Thyroid gland (tissue), 4 donors: ENCODE results near the gene ATP5MG. TPM values are rescaled to one million over a fixed set of nuclear protein-coding genes. Genes with fewer than 3 reads are reported as not detected.
A peak's percentile ranks its signal among the peaks of the same experiment; 100 is the strongest.

Source experiments
- DNase-seq, 2 donors: peaks; one replicate each; pipeline ENCODE4 v3.0.0-alpha.2; 2019
- H3K27ac ChIP-seq, 3 donors: fragments of 200-600 bp; sonication (generic); 1 replicate in 2 of 3; 2 replicates in 1 of 3; pipeline ENCODE4 v1.5.1; 2016 to 2019; ENCODE audit warnings: mild to moderate bottlenecking in 1 of 3, moderate library complexity in 1 of 3
- H3K27me3 ChIP-seq: fragments of 200-600 bp; sonication (generic); one replicate; pipeline ENCODE4 v1.5.1; 2019
- H3K36me3 ChIP-seq, 2 donors: fragments of 200-600 bp; sonication (generic); one replicate each; pipeline ENCODE4 v1.5.1; 2016 to 2019
- H3K4me1 ChIP-seq, 2 donors: fragments of 200-600 bp; sonication (generic); one replicate each; pipeline ENCODE4 v1.5.1; 2017 to 2019
- H3K4me3 ChIP-seq, 3 donors: fragments of 200-600 bp; sonication (generic); replicated peaks in 1 of 3; 1 replicate in 2 of 3; 2 replicates in 1 of 3; pipeline ENCODE4 v1.5.1; 2016; ENCODE audit warnings: mild to moderate bottlenecking in 1 of 3
- H3K9me3 ChIP-seq: fragments of 200-600 bp; sonication (generic); one replicate; pipeline ENCODE4 v1.5.1; 2017
- POLR2A ChIP-seq, 2 donors: fragments of 450-650 bp; IDR thresholded peaks; one replicate each; pipeline ENCODE4 v1.6.1; 2017; ENCODE audit warnings: antibody characterized with exemption in 2 of 2, mild to moderate bottlenecking in 2 of 2, moderate library complexity in 1 of 2
- WGBS, 2 donors: methylation state at CpG; one replicate each; pipeline ENCODE4 v1.1.5; 2017; 5-methylcytosine and 5-hydroxymethylcytosine counted together
- intact Hi-C: fragments of 100-400 bp; cut with DNase I; formaldehyde crosslinking; loops from one replicate; pipeline ENCODE4 v1.15.1; 2023
- total RNA-seq, 4 donors: library from RNA; depleted of rRNA; stranded (reverse); fragments of >200 nt; gene quantifications; one replicate each; pipeline ENCODE4 v1.2.3, GENCODE V29; 2016
- TF ChIP-seq, protein P1 (sequence below), 6 experiments: fragments of 200-600 bp in 3 of 6; fragments of 450-650 bp in 3 of 6; sonication (generic) in 3 of 6; IDR thresholded peaks; one replicate each; pipeline ENCODE4 v1.5.1; 2016 to 2019; ENCODE audit warnings: antibody characterized with exemption in 6 of 6, mild to moderate bottlenecking in 2 of 6, inconsistent platforms in 1 of 6, moderate library complexity in 1 of 6

ATP5MG gene
- total RNA-seq, 4 donors from 2014 or later, result 63.9 to 716 (median 170) TPM

DNA sequence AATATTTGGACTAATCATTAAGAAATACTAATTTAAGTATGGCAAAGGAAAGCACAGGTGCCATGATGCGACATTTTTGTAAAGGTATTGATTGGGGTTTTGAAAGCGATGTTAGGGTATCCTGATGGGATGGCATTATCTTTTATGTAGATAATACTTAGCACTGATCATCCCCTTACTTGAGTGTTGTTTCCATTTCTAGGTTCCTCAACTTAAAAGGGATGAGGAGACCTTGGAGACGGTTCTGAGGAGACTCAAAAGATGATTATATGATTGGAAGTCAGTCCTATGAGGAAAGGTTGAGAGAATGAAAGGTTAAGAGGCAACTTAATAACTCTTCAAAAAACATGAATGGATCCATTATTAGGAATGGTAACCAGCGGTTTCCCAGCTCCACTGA is 46.0 kb downstream of the ATP5MG start:
- H3K27me3 ChIP-seq, result no peaks in the 10 kb centered on the region
- TF ChIP-seq, protein P1, sequence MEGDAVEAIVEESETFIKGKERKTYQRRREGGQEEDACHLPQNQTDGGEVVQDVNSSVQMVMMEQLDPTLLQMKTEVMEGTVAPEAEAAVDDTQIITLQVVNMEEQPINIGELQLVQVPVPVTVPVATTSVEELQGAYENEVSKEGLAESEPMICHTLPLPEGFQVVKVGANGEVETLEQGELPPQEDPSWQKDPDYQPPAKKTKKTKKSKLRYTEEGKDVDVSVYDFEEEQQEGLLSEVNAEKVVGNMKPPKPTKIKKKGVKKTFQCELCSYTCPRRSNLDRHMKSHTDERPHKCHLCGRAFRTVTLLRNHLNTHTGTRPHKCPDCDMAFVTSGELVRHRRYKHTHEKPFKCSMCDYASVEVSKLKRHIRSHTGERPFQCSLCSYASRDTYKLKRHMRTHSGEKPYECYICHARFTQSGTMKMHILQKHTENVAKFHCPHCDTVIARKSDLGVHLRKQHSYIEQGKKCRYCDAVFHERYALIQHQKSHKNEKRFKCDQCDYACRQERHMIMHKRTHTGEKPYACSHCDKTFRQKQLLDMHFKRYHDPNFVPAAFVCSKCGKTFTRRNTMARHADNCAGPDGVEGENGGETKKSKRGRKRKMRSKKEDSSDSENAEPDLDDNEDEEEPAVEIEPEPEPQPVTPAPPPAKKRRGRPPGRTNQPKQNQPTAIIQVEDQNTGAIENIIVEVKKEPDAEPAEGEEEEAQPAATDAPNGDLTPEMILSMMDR (IDR thresholded peaks at IDR 0.05), result no peak
- TF ChIP-seq POLR2A (IDR thresholded peaks at IDR 0.05), result no peak
- no peak overlapping the region for H3K27ac ChIP-seq
- no peaks in the 10 kb centered on the region for H3K36me3 ChIP-seq
- H3K4me3 ChIP-seq, result no peak overlapping the region
- intact Hi-C loops, result no loop called here
- no peaks in the 10 kb centered on the region for H3K9me3 ChIP-seq
- 92 to 94% methylated on average over 4 of the region's 4 CpGs for WGBS, 2 donors
- H3K4me1 ChIP-seq, result peaks cover 55 to 58% of the 10 kb centered on the region in 2 donors
- no peak for DNase-seq

- no peak overlapping the region for H3K4me3 ChIP-seq
- intact Hi-C loops, result no loop called here
- DNase-seq, result no peak
- H3K4me1 ChIP-seq, result peaks cover 49 to 51% of the 10 kb centered on the region in 2 donors
- H3K36me3 ChIP-seq, result no peaks in the 10 kb centered on the region
- TF ChIP-seq, protein P1 (IDR thresholded peaks at IDR 0.05), result no peak
- TF ChIP-seq POLR2A (IDR thresholded peaks at IDR 0.05), result no peak
- H3K27me3 ChIP-seq, result no peaks in the 10 kb centered on the region
- H3K9me3 ChIP-seq, result no peaks in the 10 kb centered on the region
- H3K27ac ChIP-seq, result peak overlapping the region in 1 of 3 donors; percentile 18
These were observed 46.9 kb downstream of the ATP5MG start for GRCh38 chr11:118448294-118448693.

DNA sequence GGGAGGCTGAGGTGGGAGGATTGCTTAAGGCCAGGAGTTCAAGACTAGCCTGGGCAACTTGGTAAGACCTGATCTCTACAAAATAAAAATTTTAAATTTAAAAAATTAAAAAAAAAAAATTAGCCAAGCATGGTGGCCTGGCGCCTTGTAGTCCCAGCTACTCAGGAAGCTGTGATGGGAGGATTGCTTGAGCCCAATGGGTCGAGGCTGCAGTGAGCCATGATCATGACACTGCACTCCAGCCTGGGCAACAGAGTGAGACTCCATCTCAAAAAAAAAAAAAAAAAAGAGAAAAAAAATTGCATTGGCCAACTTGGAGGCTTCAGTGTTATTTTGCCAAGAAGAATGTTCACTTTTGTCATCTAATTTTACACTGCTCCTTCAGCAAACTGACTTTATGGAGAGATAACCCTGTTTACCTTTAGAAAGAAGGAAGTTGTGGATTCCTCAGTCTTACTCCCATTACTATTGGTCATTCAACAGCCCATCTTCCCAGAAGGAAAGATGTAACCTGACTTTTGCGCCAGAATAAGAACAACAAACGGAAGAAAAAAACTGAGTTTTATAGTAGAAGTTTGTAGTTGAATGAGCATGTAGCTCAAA is 48.0 kb downstream of the ATP5MG start:
- intact Hi-C loops, result no loop called here
- Histone ChIP-seq H3K4me3 (no peak overlapping the region), H3K27me3 (no peaks in the 10 kb centered on the region), H3K36me3 (no peaks in the 10 kb centered on the region), H3K4me1 (peaks cover 38 to 40% of the 10 kb centered on the region in 2 donors), H3K9me3 (no peaks in the 10 kb centered on the region), H3K27ac (peak overlapping the region in 1 of 3 donors; percentile 30)
- DNase-seq, result peak; percentile 5 to 22
- 92% methylated on average over 4 of the region's 4 CpGs for WGBS, 2 donors
- no peak for TF ChIP-seq POLR2A (IDR thresholded peaks at IDR 0.05)
- TF ChIP-seq, protein P1 (IDR thresholded peaks at IDR 0.05), result no peak

GRCh38 chr11:118450451-118450850 is 49.0 kb downstream of the ATP5MG start:
- H3K36me3 ChIP-seq, result no peaks in the 10 kb centered on the region
- 86 to 89% methylated on average over 1 of the region's 1 CpG for WGBS, 2 donors
- no peaks in the 10 kb centered on the region for H3K9me3 ChIP-seq
- no peak for DNase-seq
- TF ChIP-seq POLR2A (IDR thresholded peaks at IDR 0.05), result no peak
- TF ChIP-seq, protein P1 (IDR thresholded peaks at IDR 0.05), result no peak
- intact Hi-C loops, result no loop called here
- no peaks in the 10 kb centered on the region for H3K27me3 ChIP-seq
- H3K4me1 ChIP-seq, result peaks cover 28 to 33% of the 10 kb centered on the region in 2 donors
- no peak overlapping the region for H3K4me3 ChIP-seq
- no peak overlapping the region for H3K27ac ChIP-seq

Other genes starting within 250 kb of the ATP5MG start
- 10 to 100 TPM in 2 of 4 donors, 1 to 10 TPM in 2; 5.5 to 15.7 (median 10.5) TPM for gene SCN4B, start 248.8 kb upstream of the ATP5MG start, total RNA-seq
- under 1 TPM; 0.13 to 0.83 (median 0.31) TPM for gene SCN2B, start 225.0 kb upstream of the ATP5MG start, total RNA-seq
- 1 to 10 TPM; 2.2 to 3.1 (median 2.6) TPM for gene JAML, start 176.6 kb upstream of the ATP5MG start, total RNA-seq
- gene MPZL3, start 149.2 kb upstream of the ATP5MG start, total RNA-seq, result 10 to 100 TPM in 3 of 4 donors, 1 to 10 TPM in 1; 6.9 to 15.3 (median 12.3) TPM
- 10 to 100 TPM; 40.3 to 92.7 (median 76.1) TPM for gene MPZL2, start 137.3 kb upstream of the ATP5MG start, total RNA-seq
- gene CD3E, start 96.9 kb upstream of the ATP5MG start, total RNA-seq, result 1 to 10 TPM; 3.0 to 4.3 (median 3.3) TPM
- gene CD3D, start 58.9 kb upstream of the ATP5MG start, total RNA-seq, result 1 to 10 TPM in 3 of 4 donors, not detected in 1; 2.0 to 2.3 (median 2.1) TPM
- gene CD3G, start 57.3 kb upstream of the ATP5MG start, total RNA-seq, result 1 to 10 TPM; 1.2 to 4.3 (median 1.9) TPM
- gene UBE4A, start 42.0 kb upstream of the ATP5MG start, total RNA-seq, result 10 to 100 TPM; 42.7 to 57.3 (median 48.2) TPM
- gene KMT2A, start 34.9 kb downstream of the ATP5MG start, total RNA-seq, result 100 to 1,000 TPM in 2 of 4 donors, 10 to 100 TPM in 2; 74.5 to 175 (median 90.8) TPM
- gene TTC36, start 125.9 kb downstream of the ATP5MG start, total RNA-seq, result 1 to 10 TPM in 1 of 4 donors, under 1 TPM in 1, not detected in 2; 0.78 to 4.9 TPM
- gene TMEM25, start 129.6 kb downstream of the ATP5MG start, total RNA-seq, result 10 to 100 TPM; 26.5 to 58.2 (median 52.0) TPM
- gene IFT46, start 164.3 kb downstream of the ATP5MG start, total RNA-seq, result 10 to 100 TPM; 35.5 to 91.1 (median 55.5) TPM
- 100 to 1,000 TPM; 103 to 157 (median 112) TPM for gene ARCN1, start 170.8 kb downstream of the ATP5MG start, total RNA-seq
- gene PHLDB1, start 206.0 kb downstream of the ATP5MG start, total RNA-seq, result 100 to 1,000 TPM in 3 of 4 donors, 10 to 100 TPM in 1; 73.2 to 158 (median 120) TPM